Measurements from ENCODE around the gene UVSSA.
"Not testable (repeated sequence)": the region's sequence is repeated elsewhere in the genome, so short reads cannot be mapped to it uniquely, and the experiment has no call there.

The UVSSA gene

GRCh38 chr4:1366371-1367229, 19.6 kb downstream of the UVSSA start:
- DNase-seq: no peak

GRCh38 chr4:1367230-1367935, 20.4 kb downstream of the UVSSA start:
- DNase-seq: no peak

DNA sequence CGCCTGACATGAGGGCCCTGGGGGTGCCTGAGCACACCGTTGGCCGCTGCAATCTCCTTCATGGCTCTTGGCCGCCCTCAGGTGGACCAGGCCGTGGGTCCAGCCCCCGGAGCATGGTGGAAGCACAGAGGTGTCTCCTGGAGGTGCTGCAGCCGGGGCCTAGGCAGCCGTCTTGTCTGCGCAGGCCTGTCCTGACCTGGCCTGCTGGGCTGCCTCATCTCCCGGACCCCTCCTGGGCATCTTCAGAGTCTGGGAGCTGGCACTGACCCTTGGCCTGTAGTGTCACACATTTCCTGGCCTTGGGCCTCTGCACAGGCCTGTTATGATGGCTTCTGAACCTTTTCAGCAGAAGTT, 20.9 kb downstream of the UVSSA start:
- no peak for DNase-seq

- DNase-seq: no peak
These were observed 21.5 kb downstream of the UVSSA start for GRCh38 chr4:1368421-1369090.

DNA sequence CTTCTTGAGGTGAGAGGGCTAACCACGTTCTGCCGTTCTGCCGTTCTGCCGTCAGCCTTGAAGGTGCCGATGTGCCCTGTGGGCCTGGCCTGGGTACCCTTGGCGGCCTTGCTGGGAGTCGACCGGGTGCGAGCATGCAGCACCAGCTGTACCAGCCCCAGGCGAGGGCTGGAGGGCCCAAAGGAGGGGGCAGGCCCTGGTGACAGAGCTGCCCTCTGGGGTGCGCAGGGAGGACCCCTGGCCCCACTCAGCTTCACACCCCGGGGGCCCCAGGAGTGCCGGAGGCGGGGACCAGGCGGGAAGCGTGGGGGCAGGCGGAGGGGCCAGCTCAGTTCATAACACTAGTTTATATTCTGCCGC, 22.1 kb downstream of the UVSSA start:
- no peak for DNase-seq

GRCh38 chr4:1369479-1370079, 22.6 kb downstream of the UVSSA start:
- no peak for DNase-seq

DNA sequence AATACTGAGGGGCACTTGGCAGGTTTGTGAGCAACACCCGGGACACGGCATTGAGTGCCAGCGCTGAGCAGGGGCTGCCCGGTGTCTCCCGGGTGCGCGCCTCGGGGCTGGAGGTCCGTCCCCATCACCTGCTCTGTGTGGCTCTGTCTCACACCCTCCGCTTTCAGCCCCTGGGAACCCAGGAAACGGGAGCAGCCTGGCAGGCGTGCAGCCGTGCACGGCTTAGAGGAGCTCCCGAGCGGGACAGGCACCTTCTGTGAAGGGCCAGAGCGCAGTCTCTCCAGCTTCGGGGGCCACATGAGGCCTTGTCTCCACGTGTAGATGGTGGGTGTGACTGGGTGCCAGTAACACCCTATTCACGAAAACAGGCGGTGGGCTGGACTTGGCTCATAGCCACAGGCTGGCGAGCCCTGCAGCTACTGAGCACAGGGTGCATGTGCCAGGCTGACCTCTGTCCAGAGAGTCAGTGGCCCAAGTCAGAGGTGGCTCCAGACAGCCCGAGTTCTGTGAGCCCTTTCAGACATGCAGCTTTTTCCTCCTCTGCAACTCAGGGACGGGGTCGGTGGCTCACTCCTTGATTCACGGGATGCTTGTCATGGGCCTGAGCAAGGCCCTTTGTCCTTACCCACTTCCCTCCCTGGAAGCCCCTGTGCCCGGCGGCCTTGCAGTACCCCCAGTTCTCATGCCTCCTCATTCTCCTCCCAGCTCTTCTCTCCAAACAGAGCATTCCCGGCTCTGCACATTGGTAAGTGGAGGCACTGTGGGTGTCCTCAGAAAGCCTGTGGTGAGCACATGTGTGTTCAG, 23.5 kb downstream of the UVSSA start:
- DNase-seq: no peak

GRCh38 chr4:1371176-1372165, 24.5 kb downstream of the UVSSA start:
- DNase-seq: no peak

DNA sequence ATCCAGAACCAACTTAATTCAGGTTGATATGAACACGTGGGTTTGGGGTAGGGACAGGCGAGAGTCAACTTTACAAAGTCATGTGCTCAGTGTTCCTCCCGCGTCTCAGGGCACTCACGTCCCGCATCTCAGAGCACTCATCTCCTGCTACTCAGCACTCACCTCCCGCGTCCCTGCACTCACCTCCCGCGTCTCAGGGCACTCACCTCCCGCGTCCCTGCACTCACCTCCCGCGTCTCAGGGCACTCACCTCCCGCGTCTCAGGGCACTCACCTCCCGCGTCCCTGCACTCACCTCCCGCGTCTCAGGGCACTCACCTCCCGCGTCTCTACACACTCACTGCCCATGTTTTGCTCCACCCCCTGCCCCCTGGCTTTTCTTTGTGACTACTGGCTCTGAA, 25.6 kb downstream of the UVSSA start:
- DNase-seq: not testable (repeated sequence)

GRCh38 chr4:1373892-1374705, 27.1 kb downstream of the UVSSA start:
- DNase-seq: no peak

- no peak for DNase-seq
These were observed 27.7 kb downstream of the UVSSA start for GRCh38 chr4:1374706-1375045.

DNA sequence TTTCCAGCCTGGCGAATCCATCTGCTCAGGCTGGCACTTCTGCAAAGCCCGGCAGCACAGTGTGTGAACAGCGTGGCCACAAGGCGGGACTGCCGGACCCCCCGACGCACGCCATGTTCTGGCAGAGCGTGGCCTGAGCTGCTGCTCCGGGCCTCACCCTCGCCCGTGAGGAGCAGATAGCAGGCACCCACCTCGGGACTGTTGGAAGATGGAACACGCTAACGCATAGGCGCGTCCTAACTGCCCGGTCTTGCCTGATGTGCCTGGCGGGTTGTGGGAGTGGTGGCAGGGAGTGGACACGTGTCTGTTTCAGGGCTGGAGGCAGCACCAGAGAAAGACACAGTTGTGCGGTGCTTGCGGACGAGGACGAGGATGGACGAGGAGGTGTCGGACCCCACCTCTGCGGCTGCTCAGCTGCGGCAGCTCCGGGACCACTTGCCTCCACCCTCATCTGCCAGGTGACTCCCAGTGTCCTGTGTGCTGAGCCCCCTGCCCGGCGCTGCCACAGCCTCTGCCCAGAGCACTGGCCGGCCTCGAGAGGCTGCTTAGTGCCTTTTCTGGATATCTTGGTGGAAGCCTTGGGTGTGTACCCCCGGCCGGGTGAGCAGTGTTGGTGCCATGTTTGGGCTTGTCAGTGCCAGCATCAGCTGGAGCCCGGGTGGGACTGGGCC, 28.2 kb downstream of the UVSSA start:
- no peak for DNase-seq

- DNase-seq: no peak
These were observed 28.8 kb downstream of the UVSSA start for GRCh38 chr4:1375761-1376322.

- no peak for DNase-seq
These were observed 29.4 kb downstream of the UVSSA start for GRCh38 chr4:1376391-1376840.

DNA sequence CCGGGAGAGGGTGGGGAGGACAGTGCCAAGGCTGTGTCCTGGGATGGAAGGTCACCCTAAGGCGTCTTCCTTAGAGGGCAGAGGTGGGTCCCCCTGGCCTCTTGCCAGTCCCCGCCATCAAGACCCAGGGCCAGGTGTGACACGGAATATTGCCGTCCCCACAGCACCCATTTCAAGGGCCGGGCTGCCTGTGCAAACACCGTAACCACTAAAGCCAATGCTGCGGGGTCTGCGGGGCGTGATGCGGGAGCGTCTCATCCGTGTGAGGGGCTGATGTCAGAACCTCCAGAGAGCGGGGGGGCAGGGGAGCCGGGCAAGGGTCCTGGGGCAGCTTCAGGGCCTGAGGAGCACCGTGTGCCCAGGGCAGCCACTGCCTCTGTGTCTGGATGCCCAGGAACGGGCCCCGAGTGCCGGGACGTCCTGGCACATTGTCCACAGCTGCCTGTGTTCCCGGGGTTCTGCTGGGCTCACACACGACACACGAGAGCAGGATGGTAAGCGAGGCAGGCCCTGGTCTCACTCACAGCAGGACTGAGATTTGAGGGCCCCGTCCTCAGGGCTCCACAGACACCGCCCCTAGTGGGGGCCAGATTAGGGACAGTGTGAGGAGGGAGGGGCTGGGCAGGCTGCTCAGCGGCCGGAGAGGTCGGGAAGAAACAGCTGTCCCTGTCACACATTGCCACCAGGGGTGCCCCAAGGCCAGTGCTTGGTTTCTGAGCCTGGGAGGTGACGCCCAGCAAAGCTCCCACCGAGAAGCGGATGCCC, 30.0 kb downstream of the UVSSA start:
- no peak for DNase-seq

DNA sequence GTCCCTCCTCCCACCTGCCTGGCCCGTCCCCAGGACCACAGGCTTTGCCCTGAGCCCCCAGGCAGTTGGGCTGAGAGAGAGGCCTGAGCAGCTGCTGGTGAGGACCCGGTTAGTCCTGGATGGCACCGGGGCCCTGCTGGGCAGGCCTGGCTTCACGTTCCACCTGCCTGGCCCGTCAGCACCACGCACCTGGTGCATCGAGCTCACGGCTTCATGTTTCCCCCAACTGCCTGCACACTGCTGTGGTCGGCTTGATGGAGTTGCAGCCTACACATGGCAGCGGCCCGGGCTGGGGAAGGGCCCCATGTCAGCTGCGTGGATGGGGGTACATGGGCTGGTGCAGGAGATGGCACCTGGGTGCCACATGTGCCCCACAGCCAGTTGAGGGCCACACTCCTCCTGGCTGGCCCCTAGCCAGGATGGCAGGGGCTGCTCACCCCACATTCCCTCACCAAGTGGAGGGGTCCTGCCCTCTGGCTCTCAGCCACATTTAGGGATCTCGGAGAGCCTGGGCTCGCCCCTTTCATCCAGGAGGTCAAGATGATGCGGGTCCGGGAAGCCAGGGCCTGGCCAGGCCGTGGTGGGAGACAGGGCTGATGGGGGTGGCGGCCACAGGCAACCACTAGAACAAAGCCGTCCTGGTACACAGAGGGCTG, 30.7 kb downstream of the UVSSA start:
- DNase-seq: no peak

DNA sequence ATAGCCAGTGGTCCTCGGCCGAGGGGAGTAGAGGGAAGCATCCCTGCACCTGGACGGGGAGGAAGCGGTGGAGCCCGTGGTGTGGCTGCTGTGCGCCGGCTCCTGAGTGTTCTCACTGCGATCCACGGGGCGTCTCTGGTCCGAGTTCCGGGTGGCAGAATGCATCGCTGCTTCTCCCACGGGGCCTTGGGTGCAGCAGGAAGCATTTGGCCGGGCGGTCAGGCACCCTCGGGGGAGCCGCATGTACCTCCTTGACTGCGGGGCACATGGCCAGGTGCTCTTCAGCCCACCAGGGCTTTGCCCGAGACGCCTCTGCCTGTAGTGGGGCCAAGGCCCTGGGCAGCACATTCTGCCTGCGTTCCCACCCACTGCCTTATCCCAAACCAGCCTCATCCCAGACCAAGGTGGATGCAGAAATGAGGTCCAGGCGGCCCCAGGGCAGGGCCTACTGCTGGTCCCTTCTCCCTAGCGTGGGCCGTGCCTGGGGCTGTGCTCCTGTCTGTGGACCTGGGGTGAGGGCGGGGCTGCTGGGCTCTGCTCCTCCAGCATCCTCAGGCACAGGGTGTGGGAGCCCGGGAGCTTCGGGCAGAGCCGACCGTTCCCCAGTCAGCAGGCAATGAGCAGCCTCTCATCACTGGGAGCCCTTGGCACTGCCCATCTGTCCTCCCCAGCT, 31.7 kb downstream of the UVSSA start:
- no peak for DNase-seq

GRCh38 chr4:1379351-1379781, 32.4 kb downstream of the UVSSA start:
- DNase-seq: no peak
